C4-2B (cell line): ENCODE results near the gene PSMD4.
"Not testable (repeated sequence)": the region's sequence is repeated elsewhere in the genome, so short reads cannot be mapped to it uniquely, and the experiment has no call there.

Experiments
- ZFX ChIP-seq: fragments of 450-650 bp; IDR thresholded peaks from 2 replicates; pipeline ENCODE4 v1.6.1; 2017
- TF ChIP-seq, protein P1 (sequence below): fragments of 450-650 bp; conservative IDR thresholded peaks from 2 replicates; pipeline ENCODE4 v1.5.1; 2017; ENCODE audit warnings: mild to moderate bottlenecking

- TF ChIP-seq, protein P1, sequence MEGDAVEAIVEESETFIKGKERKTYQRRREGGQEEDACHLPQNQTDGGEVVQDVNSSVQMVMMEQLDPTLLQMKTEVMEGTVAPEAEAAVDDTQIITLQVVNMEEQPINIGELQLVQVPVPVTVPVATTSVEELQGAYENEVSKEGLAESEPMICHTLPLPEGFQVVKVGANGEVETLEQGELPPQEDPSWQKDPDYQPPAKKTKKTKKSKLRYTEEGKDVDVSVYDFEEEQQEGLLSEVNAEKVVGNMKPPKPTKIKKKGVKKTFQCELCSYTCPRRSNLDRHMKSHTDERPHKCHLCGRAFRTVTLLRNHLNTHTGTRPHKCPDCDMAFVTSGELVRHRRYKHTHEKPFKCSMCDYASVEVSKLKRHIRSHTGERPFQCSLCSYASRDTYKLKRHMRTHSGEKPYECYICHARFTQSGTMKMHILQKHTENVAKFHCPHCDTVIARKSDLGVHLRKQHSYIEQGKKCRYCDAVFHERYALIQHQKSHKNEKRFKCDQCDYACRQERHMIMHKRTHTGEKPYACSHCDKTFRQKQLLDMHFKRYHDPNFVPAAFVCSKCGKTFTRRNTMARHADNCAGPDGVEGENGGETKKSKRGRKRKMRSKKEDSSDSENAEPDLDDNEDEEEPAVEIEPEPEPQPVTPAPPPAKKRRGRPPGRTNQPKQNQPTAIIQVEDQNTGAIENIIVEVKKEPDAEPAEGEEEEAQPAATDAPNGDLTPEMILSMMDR, result not testable (repeated sequence)
- TF ChIP-seq ZFX, result not testable (repeated sequence)
These were observed 20.8 kb downstream of the PSMD4 start for GRCh38 chr1:151275341-151275740.
